ENCODE results near the gene CCDC102B. TPM values are rescaled to one million over a fixed set of nuclear protein-coding genes. Genes with fewer than 3 reads are reported as not detected.

CCDC102B gene
- total RNA-seq, 3 donors from 2014 or later: 0.82 to 1.5 (median 1.3) TPM

DNA sequence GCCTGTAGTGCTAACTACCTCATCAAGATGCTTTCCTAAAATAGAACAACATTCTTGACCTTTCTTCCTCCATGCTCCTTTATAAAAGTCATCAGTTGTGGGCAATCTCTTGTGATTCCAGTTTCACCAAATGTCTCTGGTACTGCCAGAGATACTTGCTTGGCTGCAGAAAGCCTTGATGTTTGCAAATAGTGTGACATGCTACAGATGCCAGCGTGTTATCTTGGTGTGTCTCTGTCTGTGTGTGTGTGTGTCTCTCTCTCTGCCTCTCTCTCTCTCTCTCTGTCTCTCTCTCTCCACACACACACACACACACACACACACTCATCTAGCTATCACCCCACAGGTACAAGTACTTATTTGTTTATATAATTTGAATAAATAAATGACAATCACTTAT, 146.9 kb downstream of the CCDC102B start:
- Mint-ChIP-seq H3K4me1 (ENCODE audit: low read depth) (no peaks in the 10 kb centered on the region), H3K9me3 (no peaks in the 10 kb centered on the region)

GRCh38 chr18:68948622-68949021, 150.7 kb downstream of the CCDC102B start:
- ATAC-seq: no peak
- Mint-ChIP-seq H3K9me3 (peaks cover 11% of the 10 kb centered on the region), H3K36me3 (ENCODE audit: insufficient read depth) (no peaks in the 10 kb centered on the region), H3K4me1 (ENCODE audit: low read depth) (no peaks in the 10 kb centered on the region), H3K4me3 (no peak overlapping the region), H3K27me3 (ENCODE audit: low read depth) (no peaks in the 10 kb centered on the region)
- DNase-seq: no peak

More for the DNA sequence above, 146.9 kb downstream of the CCDC102B start:
- Mint-ChIP-seq H3K36me3 (ENCODE audit: insufficient read depth) (no peaks in the 10 kb centered on the region), H3K27me3 (ENCODE audit: low read depth) (no peaks in the 10 kb centered on the region), H3K4me3 (no peak overlapping the region)
- ATAC-seq: no peak
- no peak for DNase-seq

GRCh38 chr18:68954738-68955137, 156.9 kb downstream of the CCDC102B start:
- no peaks in the 10 kb centered on the region for H3K27me3 Mint-ChIP-seq (ENCODE audit: low read depth)
- ATAC-seq: no peak
- no peak overlapping the region for H3K4me3 Mint-ChIP-seq
- H3K36me3 Mint-ChIP-seq (ENCODE audit: insufficient read depth): no peaks in the 10 kb centered on the region
- H3K4me1 Mint-ChIP-seq (ENCODE audit: low read depth): no peaks in the 10 kb centered on the region
- no peak for DNase-seq
- H3K9me3 Mint-ChIP-seq: peaks cover 11% of the 10 kb centered on the region

DNA sequence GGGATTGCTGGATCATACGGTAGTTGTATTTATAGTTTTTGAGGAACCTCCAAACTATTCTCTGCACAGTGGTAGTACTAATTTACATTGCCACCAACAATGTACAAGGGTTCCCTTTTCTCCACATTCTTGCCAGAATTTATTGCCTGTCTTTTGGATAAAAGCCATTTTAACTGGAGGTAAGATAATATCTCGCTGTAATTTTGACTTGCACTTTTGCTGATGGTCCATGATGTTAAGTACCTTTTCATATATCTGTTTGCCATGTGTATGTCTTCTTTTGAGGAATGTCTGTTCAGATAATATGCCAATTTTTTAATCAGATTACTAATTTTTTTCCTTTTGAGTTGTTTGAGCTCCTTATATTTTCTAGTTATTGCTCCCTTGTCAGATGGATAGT, 158.8 kb downstream of the CCDC102B start:
- no peaks in the 10 kb centered on the region for H3K4me1 Mint-ChIP-seq (ENCODE audit: low read depth)
- DNase-seq (no peak), ATAC-seq (no peak)
- no peaks in the 10 kb centered on the region for H3K36me3 Mint-ChIP-seq (ENCODE audit: insufficient read depth)
- peaks cover 7% of the 10 kb centered on the region for H3K9me3 Mint-ChIP-seq
- no peaks in the 10 kb centered on the region for H3K27me3 Mint-ChIP-seq (ENCODE audit: low read depth)
- H3K4me3 Mint-ChIP-seq: no peak overlapping the region

DNA sequence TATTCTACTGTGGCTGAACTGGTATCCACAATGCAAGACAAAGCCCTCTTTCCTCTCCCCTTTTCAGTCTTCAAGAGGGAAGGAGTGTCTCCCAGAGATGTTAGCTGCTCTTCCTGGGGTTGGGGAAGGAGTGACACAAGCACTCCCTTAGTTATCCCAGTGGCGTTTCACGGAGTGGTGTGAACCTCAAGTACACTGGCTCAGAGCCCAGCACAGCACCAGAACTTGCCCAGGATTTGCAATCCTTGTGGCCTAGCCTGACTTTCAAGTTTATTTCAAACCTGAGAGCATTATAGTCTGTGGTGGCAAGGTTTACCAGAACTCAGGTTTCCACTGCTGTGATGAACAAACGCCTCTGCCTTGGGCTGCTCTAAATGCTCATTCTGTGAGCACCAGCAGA, 162.5 kb downstream of the CCDC102B start:
- no peaks in the 10 kb centered on the region for H3K4me1 Mint-ChIP-seq (ENCODE audit: low read depth)
- H3K36me3 Mint-ChIP-seq (ENCODE audit: insufficient read depth): no peaks in the 10 kb centered on the region
- no peaks in the 10 kb centered on the region for H3K27me3 Mint-ChIP-seq (ENCODE audit: low read depth)
- ATAC-seq (no peak), DNase-seq (no peak)
- no peak overlapping the region for H3K4me3 Mint-ChIP-seq
- no peaks in the 10 kb centered on the region for H3K9me3 Mint-ChIP-seq

DNA sequence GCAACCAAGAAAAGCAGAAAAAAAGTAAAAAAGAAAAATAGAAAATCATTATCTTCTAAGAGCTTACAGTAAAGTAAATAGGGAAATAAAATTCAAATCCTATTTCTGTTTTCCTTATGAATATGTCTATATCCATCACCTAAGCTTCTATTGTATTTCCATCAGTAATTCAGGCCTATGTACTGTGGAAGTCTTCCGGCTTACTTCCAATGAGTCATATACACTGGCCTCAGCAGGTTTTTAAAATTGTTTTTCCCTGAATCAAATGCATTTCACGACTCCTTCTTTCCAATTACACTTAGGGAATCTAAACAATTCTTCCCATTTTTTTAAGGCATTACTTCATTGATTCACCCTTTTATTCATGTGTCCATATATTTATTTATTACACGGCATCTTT, 164.7 kb downstream of the CCDC102B start:
- no peaks in the 10 kb centered on the region for H3K4me1 Mint-ChIP-seq (ENCODE audit: low read depth)

GRCh38 chr18:68965817-68966216, 167.9 kb downstream of the CCDC102B start:
- no peaks in the 10 kb centered on the region for H3K27me3 Mint-ChIP-seq (ENCODE audit: low read depth)
- no peak overlapping the region for H3K4me3 Mint-ChIP-seq
- no peaks in the 10 kb centered on the region for H3K9me3 Mint-ChIP-seq
- H3K4me1 Mint-ChIP-seq (ENCODE audit: low read depth): no peaks in the 10 kb centered on the region
- H3K36me3 Mint-ChIP-seq (ENCODE audit: insufficient read depth): no peaks in the 10 kb centered on the region
- DNase-seq (no peak), ATAC-seq (no peak)

More for the DNA sequence above, 164.7 kb downstream of the CCDC102B start:
- Mint-ChIP-seq H3K27me3 (ENCODE audit: low read depth) (no peaks in the 10 kb centered on the region), H3K36me3 (ENCODE audit: insufficient read depth) (no peaks in the 10 kb centered on the region), H3K4me3 (no peak overlapping the region), H3K9me3 (no peaks in the 10 kb centered on the region)
- DNase-seq: no peak
- ATAC-seq: no peak

GRCh38 chr18:68969027-68969426, 171.1 kb downstream of the CCDC102B start:
- Mint-ChIP-seq H3K9me3 (no peaks in the 10 kb centered on the region), H3K36me3 (ENCODE audit: insufficient read depth) (no peaks in the 10 kb centered on the region), H3K4me1 (ENCODE audit: low read depth) (no peaks in the 10 kb centered on the region), H3K27me3 (ENCODE audit: low read depth) (no peaks in the 10 kb centered on the region), H3K4me3 (no peak overlapping the region)
- DNase-seq (no peak), ATAC-seq (no peak)

- H3K4me1 Mint-ChIP-seq (ENCODE audit: low read depth): no peaks in the 10 kb centered on the region
- no peak overlapping the region for H3K4me3 Mint-ChIP-seq
- DNase-seq (no peak), ATAC-seq (no peak)
- no peaks in the 10 kb centered on the region for H3K9me3 Mint-ChIP-seq
- no peaks in the 10 kb centered on the region for H3K36me3 Mint-ChIP-seq (ENCODE audit: insufficient read depth)
- H3K27me3 Mint-ChIP-seq (ENCODE audit: low read depth): no peaks in the 10 kb centered on the region
These were observed 174.3 kb downstream of the CCDC102B start for GRCh38 chr18:68972176-68972575.

DNA sequence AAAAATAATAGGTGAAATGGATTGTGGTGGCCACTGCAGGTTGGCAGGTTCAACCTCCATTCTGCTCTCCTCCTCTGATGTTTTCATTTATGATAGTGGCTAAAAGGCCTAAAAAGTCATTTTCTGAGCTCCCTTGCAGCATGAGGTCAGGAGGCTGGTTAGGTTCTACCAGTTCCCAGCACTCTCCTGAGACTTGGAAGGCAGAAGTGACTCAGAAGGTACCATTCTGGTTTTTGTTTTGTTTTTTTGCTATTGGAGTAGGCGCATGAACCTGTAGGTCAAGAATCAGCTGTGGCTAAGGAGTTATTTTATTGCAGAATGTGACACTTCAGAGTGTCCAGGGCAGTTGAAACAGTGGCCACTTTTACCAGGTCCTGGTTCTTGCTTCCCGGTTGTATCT, 181.9 kb downstream of the CCDC102B start:
- H3K27me3 Mint-ChIP-seq (ENCODE audit: low read depth): no peaks in the 10 kb centered on the region
- H3K36me3 Mint-ChIP-seq (ENCODE audit: insufficient read depth): no peaks in the 10 kb centered on the region
- H3K4me3 Mint-ChIP-seq: no peak overlapping the region
- ATAC-seq: no peak
- no peak for DNase-seq
- H3K4me1 Mint-ChIP-seq (ENCODE audit: low read depth): no peaks in the 10 kb centered on the region
- H3K9me3 Mint-ChIP-seq: no peaks in the 10 kb centered on the region

GRCh38 chr18:68983126-68983525, 185.2 kb downstream of the CCDC102B start:
- no peak overlapping the region for H3K4me3 Mint-ChIP-seq
- no peak for ATAC-seq
- H3K36me3 Mint-ChIP-seq (ENCODE audit: insufficient read depth): no peaks in the 10 kb centered on the region
- H3K9me3 Mint-ChIP-seq: peaks cover 6% of the 10 kb centered on the region
- no peaks in the 10 kb centered on the region for H3K4me1 Mint-ChIP-seq (ENCODE audit: low read depth)
- no peak for DNase-seq
- H3K27me3 Mint-ChIP-seq (ENCODE audit: low read depth): no peaks in the 10 kb centered on the region

DNA sequence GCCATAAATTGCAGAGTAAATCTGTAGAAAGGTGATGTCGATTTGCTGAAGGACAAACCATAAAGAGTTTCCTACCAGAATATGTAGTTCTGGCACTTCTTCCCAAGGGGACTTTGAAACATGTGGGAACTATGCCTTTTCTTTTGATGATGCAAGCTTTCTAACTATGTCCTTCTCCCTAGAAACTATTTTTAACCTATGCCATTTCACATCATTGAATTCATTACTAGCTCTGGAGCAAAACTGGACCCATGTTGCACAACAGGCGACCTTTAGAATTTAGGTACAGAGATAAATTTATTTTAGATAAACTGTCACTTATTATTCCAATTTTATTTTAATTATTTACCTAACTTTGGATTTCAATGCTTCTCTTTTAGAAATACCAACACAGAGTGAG, 186.5 kb downstream of the CCDC102B start:
- Mint-ChIP-seq H3K4me1 (ENCODE audit: low read depth) (no peaks in the 10 kb centered on the region), H3K9me3 (peaks cover 7% of the 10 kb centered on the region), H3K4me3 (no peak overlapping the region), H3K36me3 (ENCODE audit: insufficient read depth) (no peaks in the 10 kb centered on the region), H3K27me3 (ENCODE audit: low read depth) (no peaks in the 10 kb centered on the region)
- ATAC-seq: no peak
- no peak for DNase-seq

DNA sequence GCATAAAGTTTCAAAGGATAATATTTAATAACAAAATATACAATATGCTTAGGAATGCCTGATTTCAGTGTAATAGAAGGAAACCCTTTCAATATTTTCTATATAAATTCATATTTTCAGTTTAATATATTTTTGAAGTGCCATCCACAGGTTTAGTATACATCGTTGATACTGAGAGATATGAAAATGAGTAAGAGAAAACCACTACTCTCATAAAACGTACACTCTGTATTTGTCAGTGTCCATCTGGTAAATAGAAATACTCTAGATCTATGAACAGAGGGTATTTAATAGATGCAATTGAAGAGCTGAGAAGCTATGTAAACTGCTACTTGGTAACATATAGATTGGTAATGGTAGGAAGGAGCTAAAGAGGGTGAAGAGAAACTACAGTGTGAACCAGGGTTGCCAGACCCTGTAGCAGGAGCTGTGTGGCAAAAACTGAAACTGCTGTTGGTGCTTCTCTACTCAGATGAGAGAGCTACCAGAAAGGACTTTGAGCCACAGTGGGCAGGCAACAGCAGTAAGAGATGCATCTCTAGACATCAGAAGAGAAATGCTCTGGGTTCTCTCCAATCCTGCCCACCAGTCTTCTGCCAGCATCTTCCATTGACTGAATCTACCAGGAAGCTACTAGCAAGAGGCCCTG, 187.4 kb downstream of the CCDC102B start:
- Mint-ChIP-seq H3K27me3 (ENCODE audit: low read depth) (no peaks in the 10 kb centered on the region), H3K4me1 (ENCODE audit: low read depth) (no peaks in the 10 kb centered on the region), H3K4me3 (no peak overlapping the region), H3K9me3 (peaks cover 7% of the 10 kb centered on the region), H3K36me3 (ENCODE audit: insufficient read depth) (no peaks in the 10 kb centered on the region)
- ATAC-seq: no peak
- no peak for DNase-seq

DNA sequence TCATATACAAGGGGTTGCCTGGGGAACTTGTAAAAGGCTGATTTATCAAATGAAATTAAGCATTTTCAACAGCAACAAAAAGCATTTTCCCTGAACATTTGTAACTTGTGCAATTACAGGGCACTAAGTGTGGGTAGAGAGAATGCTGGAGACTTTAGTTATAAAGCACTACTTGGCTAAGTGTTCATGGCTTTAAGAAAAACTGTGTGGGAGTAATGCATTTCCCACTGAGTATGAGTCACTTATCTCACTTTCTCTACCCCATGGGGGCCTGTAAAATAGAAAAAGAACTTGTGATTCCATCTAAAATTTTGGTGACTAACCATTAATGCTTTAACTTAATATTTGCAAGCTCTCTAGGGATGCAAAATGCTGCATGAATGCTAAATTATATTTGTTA, 193.4 kb downstream of the CCDC102B start:
- Mint-ChIP-seq H3K4me3 (no peak overlapping the region), H3K4me1 (ENCODE audit: low read depth) (no peaks in the 10 kb centered on the region), H3K9me3 (peaks cover 7% of the 10 kb centered on the region), H3K36me3 (ENCODE audit: insufficient read depth) (no peaks in the 10 kb centered on the region), H3K27me3 (ENCODE audit: low read depth) (no peaks in the 10 kb centered on the region)
- ATAC-seq (peak; percentile 78 to 85), DNase-seq (no peak)

DNA sequence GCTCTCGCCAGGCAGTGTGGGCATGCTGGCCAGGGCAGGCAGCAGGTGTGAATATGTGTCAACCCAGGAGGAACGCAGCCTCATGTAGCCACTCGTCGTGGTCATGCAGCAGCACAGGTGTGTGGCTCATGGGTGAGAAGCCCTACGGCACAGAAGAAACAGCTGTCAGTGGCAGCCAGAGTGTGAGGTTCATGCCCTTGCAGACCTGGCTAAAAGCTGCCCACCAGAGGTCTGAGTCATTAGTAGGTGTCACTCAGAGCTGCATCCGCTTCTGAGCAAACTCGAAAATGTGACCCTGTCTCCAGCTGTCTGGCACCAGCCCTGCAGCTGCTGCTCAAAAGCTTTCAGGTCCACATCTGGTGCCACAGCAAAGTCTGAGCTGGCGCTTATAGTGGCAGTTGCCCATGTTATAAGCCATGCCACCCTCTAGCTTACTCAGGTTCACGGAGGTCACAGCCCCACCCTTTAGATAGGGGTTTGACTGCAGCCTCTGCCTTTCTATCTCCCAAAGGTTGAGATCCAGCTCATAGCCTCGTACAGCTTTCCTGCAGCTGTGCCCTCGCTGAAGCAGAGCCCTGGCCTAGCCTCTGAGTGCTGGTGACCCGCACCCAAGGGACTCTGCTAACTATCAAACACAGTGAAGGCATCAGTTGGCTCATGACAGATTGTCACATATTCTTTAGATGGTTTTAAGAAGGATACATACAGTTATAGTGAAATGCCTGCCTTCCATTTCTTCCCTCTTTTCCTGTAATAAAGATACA, 195.0 kb downstream of the CCDC102B start:
- H3K4me1 Mint-ChIP-seq (ENCODE audit: low read depth): no peaks in the 10 kb centered on the region
- no peak overlapping the region for H3K4me3 Mint-ChIP-seq
- no peaks in the 10 kb centered on the region for H3K36me3 Mint-ChIP-seq (ENCODE audit: insufficient read depth)
- no peaks in the 10 kb centered on the region for H3K27me3 Mint-ChIP-seq (ENCODE audit: low read depth)
- H3K9me3 Mint-ChIP-seq: peaks cover 3% of the 10 kb centered on the region
- DNase-seq (no peak), ATAC-seq (no peak)

Data from activated T-cell treated with anti-CD3 and anti-CD28 coated beads, Interleukin-2, amount 50 U/mL, for 4 hours (primary cell).